HG03135 (cell line): ENCODE data around the gene NSG2.
"Not testable (repeated sequence)": the region's sequence is repeated elsewhere in the genome, so short reads cannot be mapped to it uniquely, and the experiment has no call there.

Experiments used
- ATAC-seq: cut with Tn5 transposase; IDR thresholded peaks from one replicate; pipeline ENCODE4 v1.9.1; 2021; ENCODE audit warnings: mild to moderate bottlenecking, moderate library complexity; ENCODE audit not compliant: unreplicated experiment

NSG2 gene

GRCh38 chr5:174098694-174099093, 53.2 kb downstream of the NSG2 start:
- ATAC-seq: no peak

- ATAC-seq: no peak
Measured at GRCh38 chr5:174100490-174100889, 55.0 kb downstream of the NSG2 start.

GRCh38 chr5:174101195-174101730, 55.8 kb downstream of the NSG2 start:
- ATAC-seq: no peak

GRCh38 chr5:174102574-174102973, 57.1 kb downstream of the NSG2 start:
- not testable (repeated sequence) for ATAC-seq

GRCh38 chr5:174106997-174107655, 61.6 kb downstream of the NSG2 start:
- no peak for ATAC-seq

GRCh38 chr5:174108745-174109144, 63.2 kb downstream of the NSG2 start:
- no peak for ATAC-seq

GRCh38 chr5:174109698-174110260, 64.3 kb downstream of the NSG2 start:
- ATAC-seq: no peak

- no peak for ATAC-seq
Measured at GRCh38 chr5:174110310-174110709, 64.8 kb downstream of the NSG2 start.

GRCh38 chr5:174111287-174111973, 65.9 kb downstream of the NSG2 start:
- no peak for ATAC-seq

- no peak for ATAC-seq
Measured at GRCh38 chr5:174115226-174115625, 69.7 kb downstream of the NSG2 start.

GRCh38 chr5:174118823-174119467, 73.4 kb downstream of the NSG2 start:
- no peak for ATAC-seq

- no peak for ATAC-seq
Measured at GRCh38 chr5:174119468-174119881, 74.0 kb downstream of the NSG2 start.

- no peak for ATAC-seq
Measured at GRCh38 chr5:174120401-174121005, 75.0 kb downstream of the NSG2 start.

GRCh38 chr5:174134545-174134944, 89.0 kb downstream of the NSG2 start:
- no peak for ATAC-seq

GRCh38 chr5:174139623-174140022, 94.1 kb downstream of the NSG2 start:
- no peak for ATAC-seq

GRCh38 chr5:174140452-174141020, 95.0 kb downstream of the NSG2 start:
- ATAC-seq: no peak

GRCh38 chr5:174141398-174141797, 95.9 kb downstream of the NSG2 start:
- ATAC-seq: no peak

GRCh38 chr5:174145091-174145490, 99.6 kb downstream of the NSG2 start:
- no peak for ATAC-seq

GRCh38 chr5:174145821-174146220, 100.3 kb downstream of the NSG2 start:
- ATAC-seq: no peak

GRCh38 chr5:174146556-174146955, 101.0 kb downstream of the NSG2 start:
- no peak for ATAC-seq

GRCh38 chr5:174147012-174147411, 101.5 kb downstream of the NSG2 start:
- ATAC-seq: not testable (repeated sequence)
